ENCODE measurements around the gene TMTC2. TPM values are rescaled to one million over a fixed set of nuclear protein-coding genes. Genes with fewer than 3 reads are reported as not detected.

Gene TMTC2
- total and polyA plus RNA-seq, 2 donors (not counting 3 experiments of a cell fraction or from before 2014, with no cell fraction given), result 4.1 to 7.8 TPM

DNA sequence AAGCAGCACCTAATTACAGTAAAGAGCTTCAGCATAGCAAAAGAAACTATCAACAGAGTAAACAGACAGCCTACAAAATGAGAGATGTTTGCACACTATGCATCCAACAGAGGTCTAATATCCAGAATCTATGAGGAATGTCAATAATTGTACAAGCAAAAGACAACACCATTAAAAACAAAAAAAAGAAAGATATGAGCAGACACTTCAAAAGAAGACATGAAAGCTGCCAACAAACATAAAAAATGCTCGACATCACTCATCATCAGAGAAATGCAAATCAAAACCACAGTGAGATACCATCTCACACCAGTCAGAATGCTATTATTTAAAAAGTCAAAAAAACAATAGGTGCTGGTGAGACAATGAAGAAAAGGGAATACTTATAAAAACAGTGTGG is 273.1 kb downstream of the TMTC2 start:
- Histone ChIP-seq H3K9ac (replicated peaks; ENCODE audit: extremely low read depth, insufficient read depth, low read length) (no peak overlapping the region), H3K9me1 (replicated peaks; ENCODE audit: control insufficient read depth, extremely low read depth, insufficient read depth, low read length) (no peaks in the 10 kb centered on the region), H3K27ac (ENCODE audit: insufficient read depth, low read depth, low read length) (no peak overlapping the region), H3K9me3 (replicated peaks; ENCODE audit: control insufficient read depth, insufficient read depth, low read length) (no peaks in the 10 kb centered on the region), H3K27me3 (ENCODE audit: control insufficient read depth in 2 of 2, insufficient read depth in 2 of 2, low read length in 2 of 2) (no peaks in the 10 kb centered on the region), H3K36me3 (ENCODE audit: control insufficient read depth in 2 of 2, extremely low read depth in 1 of 2, insufficient read depth in 2 of 2, low read length in 2 of 2) (no peaks in the 10 kb centered on the region), H3K79me2 (ENCODE audit: control insufficient read depth, insufficient read depth, low read length) (no peaks in the 10 kb centered on the region), H3K4me2 (ENCODE audit: insufficient read depth, low read length) (no peak overlapping the region), H2AFZ (ENCODE audit: low read depth, low read length) (no peak overlapping the region), H3K4me3 (replicated peaks in 1 of 3; ENCODE audit: insufficient read depth in 1 of 3, low read depth in 1 of 3, low read length in 3 of 3) (no peak overlapping the region), H3K4me1 (ENCODE audit: control insufficient read depth, extremely low read depth, insufficient read depth, low read length) (no peaks in the 10 kb centered on the region), H4K20me1 (replicated peaks; ENCODE audit: control insufficient read depth, extremely low read depth, insufficient read depth, low read length) (no peaks in the 10 kb centered on the region)
- TF ChIP-seq MYC (IDR thresholded peaks at IDR 0.05; ENCODE audit: low read depth, low read length), result no peak
- TF ChIP-seq POLR2A (IDR thresholded peaks at IDR 0.05; ENCODE audit: low read depth, low read length), result no peak
- TF ChIP-seq GATA2 (IDR thresholded peaks at IDR 0.05; ENCODE audit: insufficient read depth, insufficient read length, low read depth, low read length), result no peak
- TF ChIP-seq FOS (IDR thresholded peaks at IDR 0.05; ENCODE audit: borderline replicate concordance, insufficient read depth, low read length), result no peak
- TF ChIP-seq JUN (IDR thresholded peaks at IDR 0.05; ENCODE audit: borderline replicate concordance, insufficient read depth, insufficient read length, low read depth), result no peak
- TF ChIP-seq EZH2 (IDR thresholded peaks at IDR 0.05; ENCODE audit: borderline replicate concordance, low read depth, low read length, severe bottlenecking), result no peak
- TF ChIP-seq, protein P1, sequence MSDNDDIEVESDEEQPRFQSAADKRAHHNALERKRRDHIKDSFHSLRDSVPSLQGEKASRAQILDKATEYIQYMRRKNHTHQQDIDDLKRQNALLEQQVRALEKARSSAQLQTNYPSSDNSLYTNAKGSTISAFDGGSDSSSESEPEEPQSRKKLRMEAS (IDR thresholded peaks at IDR 0.05; ENCODE audit: insufficient read depth, insufficient read length), result no peak
- TF ChIP-seq POLR2AphosphoS5 (IDR thresholded peaks at IDR 0.05; ENCODE audit: insufficient read depth, low read depth, low read length), result no peak
- TF ChIP-seq, protein P2, sequence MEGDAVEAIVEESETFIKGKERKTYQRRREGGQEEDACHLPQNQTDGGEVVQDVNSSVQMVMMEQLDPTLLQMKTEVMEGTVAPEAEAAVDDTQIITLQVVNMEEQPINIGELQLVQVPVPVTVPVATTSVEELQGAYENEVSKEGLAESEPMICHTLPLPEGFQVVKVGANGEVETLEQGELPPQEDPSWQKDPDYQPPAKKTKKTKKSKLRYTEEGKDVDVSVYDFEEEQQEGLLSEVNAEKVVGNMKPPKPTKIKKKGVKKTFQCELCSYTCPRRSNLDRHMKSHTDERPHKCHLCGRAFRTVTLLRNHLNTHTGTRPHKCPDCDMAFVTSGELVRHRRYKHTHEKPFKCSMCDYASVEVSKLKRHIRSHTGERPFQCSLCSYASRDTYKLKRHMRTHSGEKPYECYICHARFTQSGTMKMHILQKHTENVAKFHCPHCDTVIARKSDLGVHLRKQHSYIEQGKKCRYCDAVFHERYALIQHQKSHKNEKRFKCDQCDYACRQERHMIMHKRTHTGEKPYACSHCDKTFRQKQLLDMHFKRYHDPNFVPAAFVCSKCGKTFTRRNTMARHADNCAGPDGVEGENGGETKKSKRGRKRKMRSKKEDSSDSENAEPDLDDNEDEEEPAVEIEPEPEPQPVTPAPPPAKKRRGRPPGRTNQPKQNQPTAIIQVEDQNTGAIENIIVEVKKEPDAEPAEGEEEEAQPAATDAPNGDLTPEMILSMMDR (IDR thresholded peaks at IDR 0.05; ENCODE audit: extremely low read depth in 1 of 2, insufficient read depth in 1 of 2, low read depth in 1 of 2, low read length in 2 of 2), result no peak
- intact Hi-C loops (cut with micrococcal nuclease), result no loop called here
- ChIA-PET POLR2A (no interaction called here), CTCF (no interaction called here)
- FAIRE-seq (no peak), DNase-seq (ENCODE audit: low read depth, low spot score) (no peak)
- no TSS peak for BruUV-seq (replicated peaks)
- dilution Hi-C loops (cut with MboI; ENCODE audit: extremely low pct_ligation_motif_present, low sequenced_read_pairs), result no loop called here
